ENCODE measurements around the gene SPTLC3. TPM values are rescaled to one million over a fixed set of nuclear protein-coding genes. Genes with fewer than 3 reads are reported as not detected.
"Not testable (repeated sequence)": the region's sequence is repeated elsewhere in the genome, so short reads cannot be mapped to it uniquely, and the experiment has no call there.

Gene SPTLC3
- total RNA-seq, result 24.5 TPM

DNA sequence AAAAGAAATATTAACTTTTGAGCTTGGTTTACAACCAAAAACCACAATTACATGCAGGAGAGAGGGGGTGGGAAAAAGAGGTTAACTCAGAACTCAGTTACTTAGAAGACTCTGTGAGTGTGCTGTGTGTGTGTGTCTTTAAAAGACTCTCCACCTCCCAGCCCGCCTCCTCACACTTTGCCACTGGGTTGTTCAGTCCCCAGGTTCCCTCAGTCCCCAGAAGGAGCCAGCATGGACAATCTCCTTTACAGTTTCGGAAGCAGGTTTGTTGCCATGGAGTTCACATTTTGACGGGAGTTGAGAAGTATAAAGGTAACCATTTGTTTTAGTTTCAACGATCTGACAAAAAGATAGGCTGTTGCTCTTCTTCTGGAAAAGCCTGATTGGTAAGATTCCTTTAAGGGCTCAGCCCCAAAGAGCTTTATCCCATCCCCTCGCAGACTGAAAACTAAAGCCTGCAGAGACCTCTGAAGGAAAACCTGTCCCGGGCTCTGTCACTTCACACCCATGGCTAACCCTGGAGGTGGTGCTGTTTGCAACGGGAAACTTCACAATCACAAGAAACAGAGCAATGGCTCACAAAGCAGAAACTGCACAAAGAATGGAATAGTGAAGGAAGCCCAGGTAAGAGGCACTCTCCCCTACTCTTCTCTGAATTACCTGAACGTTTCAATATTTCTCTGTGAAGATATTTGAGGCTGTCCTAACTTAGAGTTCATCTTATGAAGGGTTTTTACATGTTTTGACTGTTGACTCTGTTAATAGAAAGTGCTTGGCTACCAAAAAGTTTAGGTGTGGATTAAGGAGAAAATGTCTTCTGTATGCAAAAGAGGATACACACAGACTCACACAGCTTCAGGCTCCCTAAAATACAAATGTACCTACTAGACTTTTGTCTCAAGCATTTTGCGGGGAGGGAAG, at the start of gene SPTLC3:
Gene SPTLC3, plus strand, starts transcription at position 212 of the 921 bp plus-strand sequence. Its CDS starts 296 bp downstream, at position 508.
- ATAC-seq (peak; percentile 91), DNase-seq (ENCODE audit: low spot score) (peak; percentile 72)

DNA sequence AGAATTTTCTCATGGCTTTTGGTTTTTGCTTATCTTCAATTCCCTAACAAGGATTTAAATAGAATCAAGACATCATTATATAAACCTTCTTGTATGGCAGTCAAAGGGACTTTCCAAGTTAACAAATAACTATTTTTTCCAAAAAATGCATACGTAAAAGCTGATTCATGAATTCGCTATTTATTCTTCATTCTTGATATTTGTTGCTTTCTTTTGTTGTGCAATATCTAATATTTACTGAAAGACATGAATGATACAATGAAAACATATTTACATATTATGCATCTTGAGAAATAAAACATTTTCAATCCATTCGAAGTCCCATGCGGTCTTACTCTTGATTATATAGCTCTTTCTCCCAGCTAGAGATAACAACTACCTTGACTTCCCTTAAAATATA, 47.0 kb upstream of the SPTLC3 start:
- no peak for DNase-seq (ENCODE audit: low spot score)
- ATAC-seq, result no peak

GRCh38 chr20:12962895-12963294, 45.9 kb upstream of the SPTLC3 start:
- DNase-seq (ENCODE audit: low spot score) (no peak), ATAC-seq (no peak)

DNA sequence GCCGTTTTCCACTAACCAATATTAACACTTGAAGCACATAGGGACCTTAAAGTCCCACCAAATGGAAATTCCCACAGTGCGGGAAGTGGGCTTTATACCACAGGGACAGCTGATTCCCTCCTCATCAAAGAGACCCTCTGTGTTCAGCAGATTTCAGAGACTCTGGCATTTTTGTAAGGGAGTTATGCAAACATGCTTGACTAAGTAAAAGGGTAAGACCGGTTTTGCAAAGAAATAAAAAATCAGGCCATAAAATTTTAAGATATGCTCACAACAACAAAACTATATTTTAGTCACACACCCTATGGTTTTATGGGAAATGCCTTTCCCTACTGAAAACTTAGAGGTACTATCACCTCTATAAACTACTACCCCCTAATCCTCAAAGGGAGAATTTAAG, 45.4 kb upstream of the SPTLC3 start:
- DNase-seq (ENCODE audit: low spot score) (no peak), ATAC-seq (no peak)

GRCh38 chr20:12965212-12965869, 43.4 kb upstream of the SPTLC3 start:
- ATAC-seq (no peak), DNase-seq (ENCODE audit: low spot score) (no peak)

DNA sequence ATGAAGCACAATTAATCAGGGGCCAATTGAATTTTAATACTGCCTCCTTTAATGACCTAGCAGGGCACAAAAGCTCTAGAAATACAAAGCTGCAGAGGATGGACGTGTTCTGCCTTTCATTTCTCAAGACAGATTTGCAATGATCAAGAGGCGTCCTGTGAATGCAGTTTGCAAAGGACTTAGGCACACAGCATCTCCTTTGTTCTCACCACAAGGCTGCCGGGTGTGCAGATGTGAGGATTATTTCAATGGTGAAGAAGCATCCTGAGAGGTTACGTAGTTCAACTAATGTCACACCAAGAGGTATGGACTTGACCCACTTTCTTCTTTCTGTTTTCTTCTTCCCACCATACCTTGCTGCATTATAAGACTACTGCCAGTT, 42.9 kb upstream of the SPTLC3 start:
- ATAC-seq (no peak), DNase-seq (ENCODE audit: low spot score) (no peak)

DNA sequence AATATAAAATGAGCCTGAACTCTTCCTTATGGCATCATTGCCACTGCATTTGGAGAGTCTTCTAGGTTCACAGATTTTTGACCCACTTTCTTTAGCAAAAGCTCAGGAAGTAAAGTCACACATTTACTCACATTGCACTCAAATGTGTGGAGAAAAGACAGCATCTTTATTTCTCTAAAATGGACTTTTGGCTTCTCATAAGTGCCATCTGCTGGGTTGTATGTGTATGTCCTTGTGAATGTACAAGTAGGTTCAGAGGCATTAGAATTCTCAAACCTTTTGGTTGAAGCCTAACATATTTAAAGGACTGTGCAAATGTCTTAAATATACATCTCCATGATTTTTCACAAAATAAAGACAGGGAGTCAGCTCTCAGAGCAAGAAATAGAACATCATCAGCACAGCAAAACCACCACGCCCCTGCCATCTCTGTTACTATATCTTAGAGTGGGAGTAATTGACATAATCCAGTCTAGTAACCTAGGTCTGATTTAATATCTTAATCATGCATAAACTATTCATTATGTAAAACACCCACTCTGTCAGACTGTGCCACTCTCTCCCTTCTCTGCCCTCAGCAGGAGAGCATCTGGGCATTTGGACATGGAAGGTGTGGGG, 42.2 kb upstream of the SPTLC3 start:
- ATAC-seq, result peak; percentile 57
- DNase-seq (ENCODE audit: low spot score), result no peak

- DNase-seq (ENCODE audit: low spot score) (no peak), ATAC-seq (no peak)
Measured at GRCh38 chr20:12967932-12968331, 40.8 kb upstream of the SPTLC3 start.

GRCh38 chr20:12968472-12968871, 40.3 kb upstream of the SPTLC3 start:
- DNase-seq (ENCODE audit: low spot score) (no peak), ATAC-seq (no peak)

- no peak for DNase-seq (ENCODE audit: low spot score)
- ATAC-seq, result no peak
Measured at GRCh38 chr20:12969071-12969669, 39.6 kb upstream of the SPTLC3 start.

DNA sequence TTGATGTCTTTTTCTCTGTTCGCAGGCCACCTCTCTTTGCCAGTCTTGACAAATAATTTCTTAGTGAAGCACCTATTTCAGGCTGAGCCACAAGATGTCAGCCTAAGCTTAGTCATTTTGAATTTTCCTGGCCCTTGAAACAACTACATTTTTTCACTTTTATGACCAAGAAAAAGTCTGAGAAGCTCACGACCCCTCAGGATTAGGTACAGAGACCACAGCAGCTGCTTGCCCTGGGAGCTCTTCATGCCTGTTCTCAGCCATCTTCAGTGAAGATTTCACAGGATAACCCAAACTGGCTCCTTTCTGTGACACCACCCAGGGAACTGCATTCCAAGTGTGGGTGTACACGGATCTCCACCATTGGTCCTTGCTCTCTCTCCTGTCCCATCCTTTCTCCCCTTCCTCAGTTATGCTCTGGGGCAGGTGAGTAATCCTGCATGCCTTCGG, 38.4 kb upstream of the SPTLC3 start:
- ATAC-seq (peak; percentile 91), DNase-seq (ENCODE audit: low spot score) (no peak)

- no peak for DNase-seq (ENCODE audit: low spot score)
- no peak for ATAC-seq
Measured at GRCh38 chr20:12975833-12976608, 32.8 kb upstream of the SPTLC3 start.

- DNase-seq (ENCODE audit: low spot score), result no peak
- peak; percentile 49 for ATAC-seq
Measured at GRCh38 chr20:12976720-12977309, 32.0 kb upstream of the SPTLC3 start.

- DNase-seq (ENCODE audit: low spot score) (no peak), ATAC-seq (peak; percentile 86)
Measured at GRCh38 chr20:12977328-12978125, 31.2 kb upstream of the SPTLC3 start.

DNA sequence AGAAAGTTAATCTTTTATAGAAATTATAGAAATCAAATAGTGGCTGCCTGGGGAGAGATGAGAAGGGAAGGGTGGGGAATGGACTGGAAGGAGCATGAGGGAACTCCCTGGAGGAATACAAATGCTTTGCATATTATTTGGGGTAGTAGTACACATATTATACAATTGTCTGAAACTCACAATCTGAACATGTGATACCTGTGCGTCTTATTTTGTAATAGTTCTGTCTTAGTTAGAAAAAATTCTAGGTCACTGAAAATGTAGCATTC, 30.7 kb upstream of the SPTLC3 start:
- ATAC-seq (no peak), DNase-seq (ENCODE audit: low spot score) (no peak)

DNA sequence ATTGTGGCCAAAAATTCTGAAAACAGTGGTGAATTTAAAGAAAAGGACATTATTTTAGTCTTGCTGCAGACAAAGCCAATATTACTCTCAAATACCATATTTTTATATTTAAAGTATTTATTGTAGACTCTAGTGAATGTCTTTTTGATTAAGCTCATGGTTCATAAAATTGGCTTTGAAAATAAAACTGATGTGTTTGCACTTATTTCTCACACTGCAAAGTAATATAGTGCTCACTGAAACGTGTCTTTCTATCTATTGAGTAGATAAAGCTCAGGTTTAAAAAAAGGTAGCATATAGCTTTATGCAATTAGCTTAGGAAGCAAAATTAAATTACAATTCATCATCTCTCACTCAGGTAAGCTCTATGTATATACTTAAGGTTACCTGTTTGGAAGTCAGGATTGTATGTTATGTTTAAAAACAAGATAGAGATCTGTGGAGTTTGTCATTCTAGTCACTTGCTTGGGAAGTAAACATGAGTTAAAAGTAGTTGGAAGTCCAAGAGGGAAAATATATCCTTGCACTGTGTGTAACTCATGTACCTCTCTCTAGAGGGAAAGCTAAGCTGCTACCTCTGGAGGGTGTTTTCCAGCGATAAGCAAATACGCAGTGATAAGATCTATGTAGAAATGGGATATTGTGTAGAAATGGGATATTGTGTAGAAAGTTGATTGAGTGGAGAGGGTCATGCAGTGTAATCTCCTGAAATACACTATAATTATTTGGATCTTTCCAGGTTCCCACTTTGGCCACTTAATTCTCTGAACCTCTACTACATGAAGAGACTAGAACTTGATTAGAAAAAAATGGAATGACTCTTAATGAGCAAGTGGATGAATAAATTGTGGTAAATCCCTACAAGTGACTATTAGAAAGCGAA, 29.9 kb upstream of the SPTLC3 start:
- ATAC-seq (peak; percentile 59), DNase-seq (ENCODE audit: low spot score) (no peak)

DNA sequence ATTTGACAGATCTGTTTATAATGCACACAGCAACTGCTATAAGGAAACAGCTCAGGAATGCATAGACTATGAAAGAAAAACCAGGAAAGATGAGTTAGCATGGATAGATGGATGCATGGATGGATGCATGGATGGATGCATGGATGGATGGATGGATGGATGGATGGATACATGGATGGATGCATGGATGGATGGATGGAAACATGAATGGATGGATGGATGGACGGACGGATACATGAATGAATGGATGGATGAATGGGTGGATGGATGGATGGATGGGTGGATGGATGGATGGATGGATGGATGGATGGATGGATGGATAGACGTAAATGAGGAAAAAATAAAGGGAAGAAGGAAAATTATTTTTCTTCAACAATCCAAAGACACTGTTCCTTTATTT, 29.1 kb upstream of the SPTLC3 start:
- not testable (repeated sequence) for ATAC-seq; DNase-seq (ENCODE audit: low spot score)

DNA sequence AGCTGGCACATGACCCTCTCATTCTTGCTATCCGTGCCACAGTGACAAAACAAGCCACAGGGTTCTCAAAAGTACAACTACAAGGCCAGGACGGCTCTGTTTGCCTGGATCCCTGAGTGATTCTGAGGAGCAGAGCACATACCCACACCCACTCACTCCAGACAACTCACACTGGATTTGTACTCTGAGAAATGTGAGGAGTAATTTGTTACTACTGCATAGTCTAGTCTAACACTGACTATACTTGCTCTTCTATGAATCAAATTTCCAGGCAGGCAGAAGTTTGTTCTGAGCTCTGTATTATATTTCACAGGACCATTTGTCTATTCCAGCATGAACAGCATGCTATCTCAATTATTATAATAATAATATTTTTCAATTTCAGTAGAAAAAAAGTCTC, 26.7 kb upstream of the SPTLC3 start:
- ATAC-seq, result no peak
- no peak for DNase-seq (ENCODE audit: low spot score)
